Stimulated activated CD8-positive, alpha-beta memory T cell treated with anti-CD3 and anti-CD28 coated beads, Interleukin-12 subunit alpha, Interleukin-12 subunit beta, amount 100 ng/mL, for 4 hours (primary cell): ENCODE measurements around the gene SLC38A10.
"Not testable (repeated sequence)": the region's sequence is repeated elsewhere in the genome, so short reads cannot be mapped to it uniquely, and the experiment has no call there.

Experiments used
- DNase-seq: peaks from one replicate; pipeline ENCODE4 v3.0.0-alpha.2; 2020; ENCODE audit warnings: low read depth

The SLC38A10 gene

DNA sequence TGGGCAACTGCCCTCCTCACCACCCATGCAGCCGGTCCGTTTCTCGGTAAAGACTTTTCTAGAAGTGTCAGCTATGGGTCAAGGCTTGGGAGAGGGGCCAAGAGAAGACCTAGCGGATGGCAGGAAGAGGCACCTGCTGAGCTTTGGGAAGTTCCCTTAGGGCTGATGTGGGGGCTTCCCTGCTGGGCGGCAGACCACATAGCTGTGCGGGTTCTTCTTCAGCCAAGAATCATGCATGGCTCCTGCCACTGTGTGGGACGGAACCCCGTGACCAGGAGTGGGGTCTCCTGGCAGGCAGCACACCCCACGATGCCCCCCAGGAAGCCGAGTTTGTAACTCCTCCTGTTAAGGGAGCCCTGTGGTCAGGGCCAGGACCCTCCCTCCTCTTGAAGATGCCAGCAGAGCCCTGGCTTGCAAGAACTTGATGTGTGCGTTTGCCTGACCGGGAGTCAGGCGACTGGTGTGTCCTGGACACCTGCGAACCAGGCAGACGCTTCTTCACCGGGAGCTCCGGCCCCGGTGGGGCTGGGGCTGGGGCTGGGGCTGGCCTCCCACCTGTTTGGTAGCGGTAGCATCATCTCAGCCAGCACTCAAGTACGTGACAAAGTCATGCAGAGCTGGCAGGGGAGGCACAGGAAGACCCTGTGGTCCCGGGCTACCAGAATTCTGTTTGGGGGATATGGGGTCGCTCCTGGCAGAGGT is 17.7 kb upstream of the SLC38A10 start:
- DNase-seq = no peak

DNA sequence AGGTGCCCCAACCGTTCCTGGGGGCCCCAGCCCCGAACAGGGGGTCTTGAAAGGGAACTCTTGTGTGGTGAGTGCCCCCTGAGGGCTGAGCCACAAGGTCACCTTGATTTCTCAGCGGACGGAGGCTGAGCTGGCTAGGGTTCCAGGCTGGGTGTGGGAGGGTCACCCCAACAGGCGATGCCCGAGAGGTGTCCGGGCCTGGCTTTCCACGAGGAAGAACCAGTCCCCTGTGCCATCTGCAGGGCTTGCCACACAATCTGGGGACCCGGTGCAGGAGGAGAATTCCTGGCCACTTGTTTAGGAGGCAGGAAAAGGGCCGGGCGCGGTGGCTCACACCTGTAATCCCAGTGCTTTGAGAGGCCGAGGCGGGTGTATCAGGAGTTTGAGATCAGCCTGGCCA is 16.8 kb upstream of the SLC38A10 start:
- DNase-seq = no peak

DNA sequence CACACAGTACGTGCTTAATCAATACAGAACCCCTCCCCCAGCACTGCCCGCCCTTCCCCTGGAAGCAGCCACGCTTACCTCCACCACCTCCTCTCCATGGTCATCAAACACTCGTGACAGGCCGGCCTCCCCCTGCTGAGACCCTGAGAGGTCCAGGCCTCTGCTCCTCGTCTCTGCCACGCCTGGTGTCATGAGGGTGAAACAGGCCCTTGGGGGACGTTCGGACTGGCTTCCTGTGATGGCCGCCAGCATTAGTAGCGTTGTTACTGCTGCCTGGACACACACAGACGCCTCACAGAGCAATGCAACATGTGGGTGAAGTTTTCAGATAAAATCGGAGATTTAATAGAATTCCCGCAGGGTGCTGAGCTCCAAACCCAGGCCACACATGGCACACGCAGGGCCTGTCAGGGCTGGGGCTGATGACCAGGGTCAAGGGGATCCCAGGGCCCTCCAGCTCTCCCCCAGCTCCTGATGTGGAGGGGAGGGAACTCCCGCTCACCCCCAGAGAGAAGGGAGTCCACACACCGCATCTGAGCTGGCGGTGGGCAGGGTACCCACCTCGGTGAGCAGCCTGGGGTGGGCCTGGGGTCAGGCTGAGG is 15.9 kb upstream of the SLC38A10 start:
- DNase-seq = no peak

DNA sequence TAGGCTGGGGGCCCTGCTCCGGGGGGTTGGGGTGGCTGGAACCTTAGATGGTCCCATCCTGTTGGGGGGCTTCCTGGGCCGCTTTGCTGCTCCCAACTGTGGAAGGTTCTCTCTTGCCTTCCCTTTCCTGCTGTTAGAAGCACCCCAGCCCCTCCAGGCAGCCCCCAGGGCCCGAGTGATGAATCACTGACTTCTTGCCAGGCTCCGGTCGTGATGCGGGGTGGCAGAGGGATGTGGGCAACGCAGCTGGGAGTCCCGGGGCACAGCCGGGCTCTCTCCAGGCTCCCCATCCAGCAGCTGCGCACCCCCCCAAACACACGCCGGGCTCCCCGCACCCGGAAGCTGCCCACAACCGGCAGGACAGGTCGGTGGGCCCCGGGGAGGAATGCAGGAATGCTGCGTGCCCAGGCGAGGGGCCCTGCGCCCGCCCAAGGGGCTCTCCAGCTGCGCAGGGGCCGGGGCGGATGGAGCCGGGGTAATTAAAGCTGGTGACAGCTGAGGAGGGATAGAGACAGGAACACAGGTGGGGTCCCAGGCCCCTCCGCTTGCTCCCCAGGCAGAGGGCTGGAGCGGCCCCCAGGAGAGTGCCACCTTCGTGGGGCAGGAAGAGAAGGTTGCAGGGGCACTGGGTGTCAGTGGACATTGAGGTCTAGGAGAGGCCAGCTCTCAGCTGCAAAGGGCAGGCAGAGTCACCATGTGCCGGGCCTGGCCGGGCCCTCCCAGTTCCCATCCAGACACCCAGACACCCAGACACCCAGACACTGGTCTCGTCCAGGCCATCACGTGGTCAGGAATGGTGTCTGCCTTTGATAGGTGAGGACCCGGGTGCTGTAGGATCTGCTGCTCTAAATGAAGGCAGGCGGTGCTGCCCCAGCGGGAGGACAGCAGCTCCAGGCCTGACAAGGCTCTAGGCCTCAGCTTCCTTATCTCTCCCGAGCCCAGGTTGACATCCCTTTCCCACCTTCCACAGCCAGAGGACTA is 15.0 kb upstream of the SLC38A10 start:
- DNase-seq = no peak

DNA sequence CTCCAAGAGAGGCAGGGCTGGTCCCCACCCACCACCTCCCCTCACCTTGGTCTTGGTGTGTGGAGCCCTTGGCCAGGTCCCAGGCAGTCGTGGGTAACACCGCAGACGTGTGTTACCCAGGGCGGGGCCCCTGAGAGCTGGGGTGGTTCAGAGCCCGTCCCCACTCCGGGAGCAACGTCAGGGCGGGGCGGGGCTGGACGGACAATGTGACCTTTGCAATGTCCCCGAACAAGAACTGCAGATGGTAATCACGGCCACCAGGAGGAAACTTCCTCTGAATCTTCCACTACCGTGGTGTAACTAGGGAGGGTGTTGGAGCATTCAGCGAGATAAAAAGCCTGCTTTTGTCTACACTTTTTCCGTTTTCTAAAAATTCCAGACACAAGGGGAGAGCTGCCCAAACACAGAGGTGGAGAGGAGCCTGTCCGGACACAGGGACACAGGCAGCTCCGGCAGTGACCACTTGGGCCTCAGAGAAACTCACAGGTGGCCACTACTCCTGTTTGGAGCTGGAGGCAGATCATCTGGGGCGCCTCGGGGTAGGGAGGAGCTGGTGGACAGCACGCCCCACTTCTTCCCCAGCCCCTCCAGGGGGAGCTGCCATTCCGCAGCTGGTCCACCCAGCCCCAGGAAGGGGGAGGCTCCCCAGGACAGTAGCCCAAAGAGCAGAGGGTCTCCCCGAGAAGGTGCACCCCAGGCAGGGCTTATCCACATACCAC is 14.2 kb upstream of the SLC38A10 start:
- DNase-seq = no peak

DNA sequence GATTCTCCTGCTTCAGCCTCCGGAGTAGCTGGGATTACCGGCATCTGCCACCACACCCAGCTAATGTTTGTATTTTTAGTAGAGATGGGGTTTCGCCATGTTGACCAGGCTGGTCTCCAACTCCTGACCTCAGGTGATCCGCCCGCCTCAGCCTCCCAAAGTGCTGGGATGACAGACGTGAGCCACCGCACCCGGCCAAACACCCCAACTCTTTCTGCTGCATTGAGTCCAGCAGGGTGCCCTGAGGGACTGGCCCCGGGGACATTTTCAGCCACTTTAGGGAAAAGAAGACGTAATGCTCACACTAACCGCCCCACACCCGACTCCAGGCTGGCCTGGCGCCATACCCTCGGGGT is 13.7 kb upstream of the SLC38A10 start:
- not testable (repeated sequence) for DNase-seq

DNA sequence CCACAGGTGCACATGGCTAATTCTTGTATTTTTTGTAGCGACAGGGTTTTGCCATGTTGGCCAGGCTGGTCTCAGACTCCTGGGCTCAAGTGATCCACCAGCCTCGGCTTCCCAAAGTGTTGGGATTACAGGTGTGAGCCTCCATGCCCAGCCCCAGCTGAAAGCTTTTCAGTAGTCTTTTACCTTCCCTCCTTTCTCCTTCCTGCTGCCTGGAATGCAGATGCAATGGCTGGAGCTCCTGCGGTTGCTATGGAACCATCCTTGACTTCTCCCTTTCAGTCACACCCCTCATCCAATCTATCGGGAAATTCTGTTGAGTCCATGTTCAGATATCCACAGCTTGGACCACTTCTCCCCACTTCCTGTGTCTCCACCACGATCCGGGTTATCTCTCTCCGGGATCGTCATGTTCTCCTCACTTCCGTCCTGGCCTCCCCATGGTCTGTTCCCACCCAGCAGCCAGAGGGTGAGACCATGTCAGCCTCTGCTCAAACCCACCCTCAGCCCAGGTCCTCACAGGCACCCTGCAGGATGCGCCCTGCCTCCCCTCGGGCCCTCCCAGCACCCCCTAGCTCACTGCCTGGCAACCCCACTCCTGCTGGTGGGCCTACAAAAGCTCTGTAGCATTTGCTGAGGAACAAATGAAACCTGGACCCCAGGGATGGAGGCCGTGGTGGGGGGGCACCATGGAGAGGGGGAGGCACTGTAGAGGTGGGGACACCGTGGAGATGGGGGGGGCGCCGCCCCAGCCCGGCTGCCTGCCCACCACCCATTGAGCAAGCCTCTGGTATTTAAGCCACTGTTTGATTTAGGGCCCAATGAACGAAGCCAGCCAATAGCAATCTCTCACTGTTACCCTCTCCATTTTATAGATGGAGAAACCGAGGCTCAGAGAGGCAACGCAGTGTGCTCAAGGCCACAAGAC is 12.8 kb upstream of the SLC38A10 start:
- no peak for DNase-seq

DNA sequence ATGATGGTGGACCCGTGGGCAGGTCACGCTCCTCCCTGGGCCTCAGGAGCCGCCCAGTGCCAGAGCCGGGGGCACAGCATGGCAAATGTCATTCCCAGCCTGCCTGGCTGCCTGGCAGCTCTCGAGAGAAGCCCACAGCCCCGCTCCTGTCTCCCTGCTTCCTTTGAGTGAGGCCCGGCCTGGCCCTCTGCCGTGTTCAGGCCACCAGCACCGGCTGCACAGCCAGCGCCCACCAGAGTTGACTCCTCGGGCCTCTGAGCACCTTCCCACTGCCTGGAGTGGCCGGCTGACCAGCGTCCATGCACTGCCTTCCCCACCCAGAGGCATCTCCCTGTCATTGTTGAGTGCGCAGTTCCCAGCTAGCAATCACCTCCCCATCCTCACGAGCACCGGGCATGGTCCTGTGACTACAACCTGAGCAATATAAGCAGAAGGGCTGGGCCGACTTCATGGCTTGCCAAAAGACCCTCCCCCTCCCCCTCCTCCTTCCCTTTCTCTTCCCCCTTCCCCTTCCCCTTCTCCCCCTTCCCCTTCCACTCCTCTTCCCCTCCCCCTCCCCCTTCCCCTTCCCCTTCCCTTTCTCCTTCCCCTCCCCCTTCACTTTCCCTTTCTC is 11.9 kb upstream of the SLC38A10 start:
- DNase-seq = no peak

DNA sequence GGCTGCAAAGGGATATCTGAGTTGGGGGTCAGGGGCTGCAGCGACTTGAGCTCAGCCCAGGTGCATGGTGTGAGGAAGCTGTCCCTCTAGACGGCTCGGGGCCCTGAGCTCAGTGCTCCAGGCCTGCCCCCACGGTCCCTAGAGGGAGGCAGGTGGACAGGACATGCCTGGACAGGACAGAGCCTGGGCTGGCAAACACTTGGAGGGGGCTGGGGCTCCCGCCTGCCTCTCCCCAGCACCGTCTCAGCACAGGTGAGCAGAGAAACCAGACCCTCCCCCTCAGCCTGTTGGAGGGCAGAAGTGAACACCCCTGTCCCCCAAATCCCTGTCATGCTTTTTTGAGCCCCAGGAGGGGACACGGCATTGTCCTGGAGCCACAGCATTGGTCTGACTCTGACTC is 11.4 kb upstream of the SLC38A10 start:
- DNase-seq = no peak

DNA sequence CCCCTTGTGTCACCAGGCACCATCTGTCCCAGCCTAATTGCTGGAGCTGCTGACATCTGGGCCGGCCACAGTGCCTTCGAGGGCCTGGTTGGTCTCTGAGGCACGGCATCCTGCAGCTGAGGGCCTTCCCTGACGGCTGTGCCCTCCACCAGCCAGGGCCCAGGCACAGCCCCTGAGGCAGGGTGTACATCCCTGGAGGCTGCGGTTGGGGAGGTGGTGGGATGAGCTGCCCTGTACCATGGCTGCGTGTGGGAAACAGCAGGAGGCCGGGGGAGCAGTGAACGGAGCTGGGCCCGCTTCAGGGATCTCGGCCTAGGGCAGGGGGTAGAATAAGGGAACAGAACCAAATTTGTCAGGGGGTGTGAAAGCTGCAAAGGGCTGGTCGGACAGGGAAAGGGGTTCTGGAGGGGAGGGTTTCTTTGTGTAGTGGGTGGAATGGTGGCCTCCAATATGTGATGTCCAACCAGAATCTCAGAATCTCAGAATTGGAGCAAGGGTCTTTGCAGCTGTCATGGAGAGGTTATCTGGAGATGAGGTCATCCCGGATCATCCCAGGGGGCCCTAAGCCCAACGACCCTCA is 10.0 kb upstream of the SLC38A10 start:
- no peak for DNase-seq

DNA sequence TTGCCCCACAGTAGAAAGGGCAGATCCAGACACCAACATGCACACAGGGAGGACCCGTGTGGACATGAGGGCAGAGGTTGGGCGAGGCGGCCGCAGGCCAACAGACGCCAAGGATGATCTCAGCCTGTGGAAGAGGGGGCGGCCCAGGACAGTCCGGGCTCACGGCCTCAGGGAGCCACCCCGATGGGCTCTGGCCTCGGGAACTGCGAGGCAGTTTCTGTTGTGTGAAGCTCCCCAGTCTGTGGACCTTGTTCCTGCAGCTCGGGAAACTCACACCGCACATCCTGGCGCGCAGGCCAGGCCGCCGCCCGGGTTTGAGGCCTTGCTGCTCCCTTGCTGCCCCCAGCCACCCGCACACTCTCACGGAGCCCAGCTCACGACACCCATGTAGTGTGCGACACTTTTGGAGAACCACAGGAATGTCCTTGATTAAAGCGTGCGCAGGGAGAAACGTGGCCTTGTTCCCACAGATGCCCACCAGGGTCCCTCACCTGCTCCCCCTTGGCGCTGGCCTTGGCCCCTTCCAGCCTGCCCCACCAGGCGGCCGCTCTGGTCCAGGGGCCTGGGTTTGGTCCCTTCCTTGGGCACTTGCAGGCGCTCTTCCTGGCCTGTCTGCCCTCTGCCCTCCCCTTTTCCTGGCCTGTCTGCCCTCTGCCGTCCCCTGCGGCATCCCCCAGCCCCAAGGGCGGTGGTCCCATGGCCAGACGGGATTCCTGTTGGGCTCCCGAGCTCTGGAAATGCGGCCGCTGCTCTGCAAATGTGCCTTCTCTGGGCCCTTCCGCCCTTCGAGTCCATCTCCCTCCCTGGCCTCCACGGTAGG is 9.3 kb upstream of the SLC38A10 start:
- no peak for DNase-seq

DNA sequence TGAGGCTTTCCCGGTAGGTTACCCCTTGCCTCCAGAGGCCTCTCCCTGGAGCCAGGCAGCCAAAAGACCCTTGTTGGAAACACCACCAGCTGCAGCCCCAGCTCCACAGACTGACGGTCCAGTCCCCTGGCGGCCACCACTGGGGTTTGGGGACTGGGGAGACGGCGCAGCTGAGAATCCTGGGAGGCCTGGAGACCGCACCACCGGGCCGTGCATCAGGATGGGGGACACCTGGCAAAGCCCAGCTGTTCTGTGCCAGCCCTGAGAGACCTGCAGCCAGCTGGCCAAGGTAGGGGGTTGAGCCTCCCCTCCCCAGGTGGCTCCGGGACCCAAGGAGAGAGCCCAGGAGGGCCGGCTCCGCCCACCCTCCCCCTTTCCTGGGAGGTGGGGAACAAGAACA is 8.3 kb upstream of the SLC38A10 start:
- DNase-seq = no peak

DNA sequence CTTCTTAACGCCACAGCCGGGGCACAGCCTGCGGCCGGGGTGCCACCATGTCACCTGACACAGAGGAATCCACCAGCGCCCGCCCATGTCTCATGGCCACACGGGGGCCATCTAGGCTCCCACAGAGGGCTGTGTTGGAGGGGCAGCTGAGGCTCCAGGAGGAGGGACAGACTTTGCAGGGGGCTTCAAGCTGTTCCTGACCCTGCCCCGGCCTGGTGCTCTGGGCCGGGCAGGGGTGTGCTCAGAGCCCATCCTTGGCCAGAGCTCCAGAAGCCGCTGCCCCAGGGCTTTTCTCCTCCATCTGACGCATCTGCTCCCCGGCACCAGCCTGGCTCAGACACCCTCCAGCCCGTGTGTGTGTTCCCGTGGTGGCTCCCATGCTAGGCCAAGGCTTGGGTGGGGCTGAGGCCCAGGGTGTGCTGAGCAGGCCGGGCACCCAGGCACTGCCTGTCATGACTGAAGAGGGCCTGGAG is 7.8 kb upstream of the SLC38A10 start:
- DNase-seq = no peak

DNA sequence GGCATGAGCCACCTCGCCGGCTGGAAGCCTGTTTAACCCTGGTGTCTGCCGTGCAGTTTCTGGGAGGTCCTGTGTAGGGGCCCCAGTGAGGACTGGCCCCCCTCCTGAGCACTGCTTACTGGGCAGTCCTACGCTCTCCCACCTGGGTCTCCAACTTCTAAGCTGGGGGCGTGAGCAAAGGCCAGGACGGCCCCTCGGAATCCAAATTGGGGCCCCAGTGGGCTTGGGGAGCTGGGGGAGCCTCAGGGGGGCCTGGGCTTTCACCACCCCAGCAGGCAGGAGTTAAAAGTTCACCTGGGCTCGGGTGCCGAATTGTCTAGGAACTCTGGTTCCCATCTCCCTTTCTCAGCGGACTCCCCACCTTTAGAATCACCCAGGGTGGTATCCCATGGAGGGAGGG is 7.2 kb upstream of the SLC38A10 start:
- no peak for DNase-seq

DNA sequence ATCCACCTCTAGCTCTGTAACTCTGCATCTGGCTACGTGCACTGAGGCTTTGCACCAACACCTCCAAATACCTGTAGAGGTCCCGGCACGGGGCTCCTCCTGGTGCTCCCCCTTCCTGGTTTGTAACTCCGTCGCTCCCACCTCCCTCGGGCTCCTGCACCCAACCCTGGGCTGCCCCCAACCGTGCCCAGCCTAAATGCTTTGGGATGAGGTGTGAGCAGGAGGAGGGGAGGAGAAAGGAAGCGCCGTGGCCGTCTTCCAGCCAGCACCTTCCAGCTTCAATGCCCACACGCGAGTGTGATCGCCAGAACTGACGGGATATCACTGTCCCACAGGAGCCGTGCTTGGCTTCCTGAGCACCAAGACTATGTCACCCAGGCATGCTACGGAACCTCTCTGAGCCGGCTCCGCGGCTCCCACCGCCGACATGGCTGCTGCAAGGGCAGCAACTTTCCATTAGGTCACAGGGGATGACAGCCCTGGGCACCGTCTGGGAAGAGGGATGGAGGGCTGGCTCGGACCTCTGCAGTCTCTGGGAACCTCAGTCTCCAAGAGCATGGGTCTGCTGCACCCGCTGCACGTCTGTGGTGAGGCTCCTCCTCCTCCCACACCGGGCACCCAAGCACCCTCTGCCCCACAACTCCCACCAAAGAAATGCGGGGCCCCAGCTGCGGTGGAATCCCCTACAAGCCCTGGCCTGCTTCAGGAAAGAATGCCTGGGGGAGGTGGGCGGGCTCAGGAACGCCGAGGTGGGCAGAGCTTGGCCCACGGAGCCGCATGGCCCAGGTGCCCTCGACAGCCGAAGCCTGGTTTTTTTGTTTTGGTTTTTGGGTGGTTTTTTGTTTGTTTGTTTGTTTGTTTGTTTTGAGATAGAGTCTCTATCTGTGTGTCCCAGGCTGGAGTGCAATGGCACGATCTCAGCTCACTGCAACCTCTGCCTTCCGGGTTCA is 6.4 kb upstream of the SLC38A10 start:
- no peak for DNase-seq

DNA sequence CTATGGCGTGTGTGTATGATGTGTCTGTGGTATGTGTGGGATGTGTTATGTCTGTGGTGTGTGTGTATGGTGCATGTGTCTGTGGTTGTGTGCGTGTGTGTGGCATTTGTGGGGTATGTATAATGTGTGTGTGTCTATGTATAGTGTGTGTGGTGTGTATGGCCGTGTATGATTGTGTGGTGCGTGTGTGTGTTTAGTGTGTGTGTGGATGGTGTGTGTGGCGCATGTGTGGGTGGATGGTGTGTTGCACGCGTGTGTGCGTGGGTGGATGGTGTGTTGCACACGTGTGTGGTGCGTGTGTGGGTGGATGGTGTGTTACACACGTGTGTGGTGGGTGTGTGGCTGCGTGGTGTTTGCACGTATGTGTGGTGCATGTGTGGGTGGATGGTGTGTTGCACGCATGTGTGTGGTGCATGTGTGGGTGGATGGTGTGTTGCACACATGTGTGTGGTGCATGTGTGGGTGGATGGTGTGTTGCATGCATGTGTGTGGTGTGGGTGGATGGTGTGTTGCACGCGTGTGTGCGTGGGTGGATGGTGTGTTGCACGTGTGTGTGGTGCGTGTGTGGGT is 5.6 kb upstream of the SLC38A10 start:
- no peak for DNase-seq

DNA sequence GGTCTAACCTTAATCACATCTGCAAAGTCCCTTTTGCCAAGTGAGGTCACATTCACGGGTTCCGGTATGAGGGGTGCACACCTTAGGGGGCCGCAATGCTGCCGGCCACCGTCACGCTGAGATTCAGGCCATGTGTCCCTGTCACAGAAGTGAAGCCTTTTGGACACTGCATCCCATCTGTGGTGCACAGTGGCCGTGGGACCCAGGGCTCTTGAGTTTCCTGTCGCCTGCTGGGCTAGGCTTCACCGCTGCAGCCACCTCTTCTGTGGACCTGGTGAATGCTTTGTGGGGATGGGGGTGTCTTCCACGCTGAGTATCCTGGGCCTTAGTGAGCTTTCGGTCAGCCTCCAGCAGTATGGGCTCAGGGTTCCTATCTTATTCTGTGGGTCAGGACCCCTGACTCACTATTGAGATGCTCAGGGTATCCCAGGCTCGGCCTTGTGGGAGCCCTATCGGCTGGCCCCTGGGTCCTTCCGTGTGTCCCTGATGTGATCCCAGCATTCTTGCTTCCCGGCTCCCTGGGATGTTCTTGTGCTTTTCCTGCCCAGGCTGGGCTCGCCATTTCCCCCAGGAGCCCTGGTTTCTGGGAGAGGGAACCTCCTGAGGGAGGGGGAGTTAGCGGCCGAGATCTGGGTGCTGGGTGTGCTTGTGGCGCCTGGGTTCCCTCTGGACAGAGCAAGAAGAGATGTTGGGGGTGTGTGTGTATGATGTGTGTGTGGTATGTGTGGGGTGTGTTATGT is 4.9 kb upstream of the SLC38A10 start:
- no peak for DNase-seq
